Measurements from ENCODE around the gene CAAP1.
"Not testable (repeated sequence)": the region's sequence is repeated elsewhere in the genome, so short reads cannot be mapped to it uniquely, and the experiment has no call there.

CAAP1 gene

GRCh38 chr9:26833792-26834191, 58.8 kb downstream of the CAAP1 start:
- Histone ChIP-seq H3K4me1 (ENCODE audit: control insufficient read depth, insufficient read depth, low read length, poor library complexity, severe bottlenecking) (no peaks in the 10 kb centered on the region), H3K36me3 (ENCODE audit: control insufficient read depth, insufficient read depth, low read length) (no peaks in the 10 kb centered on the region), H3K9me3 (ENCODE audit: control insufficient read depth, low read length) (no peaks in the 10 kb centered on the region), H3K27ac (ENCODE audit: low read depth, low read length, severe bottlenecking) (no peak overlapping the region), H3K4me3 (ENCODE audit: extremely low read depth, insufficient read depth, low read length, poor library complexity, severe bottlenecking) (no peak overlapping the region)
- 69 to 79% methylated on average over 4 to 5 of the region's 6 CpGs for WGBS, 2 experiments (ENCODE audit: insufficient coverage in 2 of 2)

GRCh38 chr9:26828391-26828955, 64.1 kb downstream of the CAAP1 start:
- H3K9me3 ChIP-seq (ENCODE audit: control insufficient read depth, low read length) = not testable (repeated sequence)

GRCh38 chr9:26814799-26815198, 77.8 kb downstream of the CAAP1 start:
- Histone ChIP-seq H3K4me3 (ENCODE audit: extremely low read depth, insufficient read depth, low read length, poor library complexity, severe bottlenecking) (no peak overlapping the region), H3K36me3 (ENCODE audit: control insufficient read depth, insufficient read depth, low read length) (no peaks in the 10 kb centered on the region), H3K27ac (ENCODE audit: low read depth, low read length, severe bottlenecking) (no peak overlapping the region), H3K9me3 (ENCODE audit: control insufficient read depth, low read length) (no peaks in the 10 kb centered on the region), H3K4me1 (ENCODE audit: control insufficient read depth, insufficient read depth, low read length, poor library complexity, severe bottlenecking) (no peaks in the 10 kb centered on the region)
- 80 to 88% methylated on average over 1 of the region's 2 CpGs for WGBS, 2 experiments (ENCODE audit: insufficient coverage in 2 of 2)

More at GRCh38 chr9:26828391-26828955, 64.1 kb downstream of the CAAP1 start:
- H3K4me1 ChIP-seq (ENCODE audit: control insufficient read depth, insufficient read depth, low read length, poor library complexity, severe bottlenecking); H3K27ac ChIP-seq (ENCODE audit: low read depth, low read length, severe bottlenecking); H3K4me3 ChIP-seq (ENCODE audit: extremely low read depth, insufficient read depth, low read length, poor library complexity, severe bottlenecking); H3K36me3 ChIP-seq (ENCODE audit: control insufficient read depth, insufficient read depth, low read length): not testable (repeated sequence)
- 86 to 94% methylated on average over 1 to 2 of the region's 4 CpGs for WGBS, 2 experiments (ENCODE audit: insufficient coverage in 2 of 2)

- Histone ChIP-seq H3K36me3 (ENCODE audit: control insufficient read depth, insufficient read depth, low read length) (no peaks in the 10 kb centered on the region), H3K27ac (ENCODE audit: low read depth, low read length, severe bottlenecking) (no peak overlapping the region), H3K4me3 (ENCODE audit: extremely low read depth, insufficient read depth, low read length, poor library complexity, severe bottlenecking) (no peak overlapping the region), H3K9me3 (ENCODE audit: control insufficient read depth, low read length) (no peaks in the 10 kb centered on the region), H3K4me1 (ENCODE audit: control insufficient read depth, insufficient read depth, low read length, poor library complexity, severe bottlenecking) (no peaks in the 10 kb centered on the region)
Observed at GRCh38 chr9:26813247-26813646, 79.4 kb downstream of the CAAP1 start.

- WGBS, 2 experiments (ENCODE audit: insufficient coverage in 2 of 2) = 100% methylated on average over 1 to 2 of the region's 3 CpGs
Observed at GRCh38 chr9:26812217-26812616, 80.4 kb downstream of the CAAP1 start.

GRCh38 chr9:26811106-26811505, 81.5 kb downstream of the CAAP1 start:
- no peaks in the 10 kb centered on the region for H3K9me3 ChIP-seq (ENCODE audit: control insufficient read depth, low read length)
- no peaks in the 10 kb centered on the region for H3K4me1 ChIP-seq (ENCODE audit: control insufficient read depth, insufficient read depth, low read length, poor library complexity, severe bottlenecking)
- no peak overlapping the region for H3K4me3 ChIP-seq (ENCODE audit: extremely low read depth, insufficient read depth, low read length, poor library complexity, severe bottlenecking)
- H3K27ac ChIP-seq (ENCODE audit: low read depth, low read length, severe bottlenecking) = no peak overlapping the region
- no peaks in the 10 kb centered on the region for H3K36me3 ChIP-seq (ENCODE audit: control insufficient read depth, insufficient read depth, low read length)

More at GRCh38 chr9:26812217-26812616, 80.4 kb downstream of the CAAP1 start:
- Histone ChIP-seq H3K36me3 (ENCODE audit: control insufficient read depth, insufficient read depth, low read length) (no peaks in the 10 kb centered on the region), H3K27ac (ENCODE audit: low read depth, low read length, severe bottlenecking) (no peak overlapping the region), H3K4me3 (ENCODE audit: extremely low read depth, insufficient read depth, low read length, poor library complexity, severe bottlenecking) (no peak overlapping the region), H3K9me3 (ENCODE audit: control insufficient read depth, low read length) (no peaks in the 10 kb centered on the region), H3K4me1 (ENCODE audit: control insufficient read depth, insufficient read depth, low read length, poor library complexity, severe bottlenecking) (no peaks in the 10 kb centered on the region)

- WGBS, 2 experiments (ENCODE audit: insufficient coverage in 2 of 2) = 78 to 100% methylated on average over 1 of the region's 1 CpG
- Histone ChIP-seq H3K4me1 (ENCODE audit: control insufficient read depth, insufficient read depth, low read length, poor library complexity, severe bottlenecking) (no peaks in the 10 kb centered on the region), H3K36me3 (ENCODE audit: control insufficient read depth, insufficient read depth, low read length) (no peaks in the 10 kb centered on the region), H3K27ac (ENCODE audit: low read depth, low read length, severe bottlenecking) (no peak overlapping the region), H3K9me3 (ENCODE audit: control insufficient read depth, low read length) (no peaks in the 10 kb centered on the region), H3K4me3 (ENCODE audit: extremely low read depth, insufficient read depth, low read length, poor library complexity, severe bottlenecking) (no peak overlapping the region)
Observed at GRCh38 chr9:26809795-26810194, 82.8 kb downstream of the CAAP1 start.

GRCh38 chr9:26807161-26807560, 85.4 kb downstream of the CAAP1 start:
- H3K4me1 ChIP-seq (ENCODE audit: control insufficient read depth, insufficient read depth, low read length, poor library complexity, severe bottlenecking) = no peaks in the 10 kb centered on the region
- no peak overlapping the region for H3K4me3 ChIP-seq (ENCODE audit: extremely low read depth, insufficient read depth, low read length, poor library complexity, severe bottlenecking)
- H3K36me3 ChIP-seq (ENCODE audit: control insufficient read depth, insufficient read depth, low read length) = no peaks in the 10 kb centered on the region
- H3K9me3 ChIP-seq (ENCODE audit: control insufficient read depth, low read length) = no peaks in the 10 kb centered on the region
- H3K27ac ChIP-seq (ENCODE audit: low read depth, low read length, severe bottlenecking) = no peak overlapping the region
- WGBS, 2 experiments (ENCODE audit: insufficient coverage in 2 of 2) = 90 to 92% methylated on average over 2 to 4 of the region's 5 CpGs

GRCh38 chr9:26802921-26803320, 89.7 kb downstream of the CAAP1 start:
- no peaks in the 10 kb centered on the region for H3K36me3 ChIP-seq (ENCODE audit: control insufficient read depth, insufficient read depth, low read length)
- no peak overlapping the region for H3K27ac ChIP-seq (ENCODE audit: low read depth, low read length, severe bottlenecking)
- no peaks in the 10 kb centered on the region for H3K4me1 ChIP-seq (ENCODE audit: control insufficient read depth, insufficient read depth, low read length, poor library complexity, severe bottlenecking)
- no peaks in the 10 kb centered on the region for H3K9me3 ChIP-seq (ENCODE audit: control insufficient read depth, low read length)
- H3K4me3 ChIP-seq (ENCODE audit: extremely low read depth, insufficient read depth, low read length, poor library complexity, severe bottlenecking) = no peak overlapping the region
- WGBS, 2 experiments (ENCODE audit: insufficient coverage in 2 of 2) = 80% methylated on average over 1 of the region's 2 CpGs; no CpG with 5 or more reads in 1 of the 2 experiments

GRCh38 chr9:26801772-26802171, 90.8 kb downstream of the CAAP1 start:
- Histone ChIP-seq H3K4me1 (ENCODE audit: control insufficient read depth, insufficient read depth, low read length, poor library complexity, severe bottlenecking) (no peaks in the 10 kb centered on the region), H3K27ac (ENCODE audit: low read depth, low read length, severe bottlenecking) (no peak overlapping the region), H3K4me3 (ENCODE audit: extremely low read depth, insufficient read depth, low read length, poor library complexity, severe bottlenecking) (no peak overlapping the region), H3K36me3 (ENCODE audit: control insufficient read depth, insufficient read depth, low read length) (no peaks in the 10 kb centered on the region), H3K9me3 (ENCODE audit: control insufficient read depth, low read length) (no peaks in the 10 kb centered on the region)
- 79 to 92% methylated on average over 3 of the region's 3 CpGs for WGBS, 2 experiments (ENCODE audit: insufficient coverage in 2 of 2)

GRCh38 chr9:26800322-26800721, 92.3 kb downstream of the CAAP1 start:
- H3K9me3 ChIP-seq (ENCODE audit: control insufficient read depth, low read length) = no peaks in the 10 kb centered on the region
- H3K4me1 ChIP-seq (ENCODE audit: control insufficient read depth, insufficient read depth, low read length, poor library complexity, severe bottlenecking) = no peaks in the 10 kb centered on the region
- no peak overlapping the region for H3K27ac ChIP-seq (ENCODE audit: low read depth, low read length, severe bottlenecking)
- H3K4me3 ChIP-seq (ENCODE audit: extremely low read depth, insufficient read depth, low read length, poor library complexity, severe bottlenecking) = no peak overlapping the region
- no peaks in the 10 kb centered on the region for H3K36me3 ChIP-seq (ENCODE audit: control insufficient read depth, insufficient read depth, low read length)

Data from mesodermal cell (in vitro differentiated cells).